Psoas muscle (tissue), 8 donors: ENCODE data around the gene RSAD1. TPM values are rescaled to one million over a fixed set of nuclear protein-coding genes. Genes with fewer than 3 reads are reported as not detected.

Source experiments
- ATAC-seq, 4 donors: fragments of 200-7000 bp; cut with Tn5 transposase; one replicate each; pipeline ENCODE4 v1.9.1; 2020; ENCODE audit warnings: moderate library complexity in 3 of 4, mild to moderate bottlenecking in 2 of 4
- DNase-seq, 2 donors: peaks; one replicate each; pipeline ENCODE4 v3.0.0-alpha.2; 2020
- H3K27ac ChIP-seq: fragments of 200-600 bp; one replicate; pipeline ENCODE4 v1.8.0; 2022
- H3K27me3 ChIP-seq, 3 donors: fragments of 200-600 bp in 1 of 3; one replicate each; pipeline versions ENCODE4 v1.6.1 to v1.8.0; 2013 to 2022; ENCODE audit warnings: low read length in 2 of 3, mild to moderate bottlenecking in 2 of 3, moderate library complexity in 1 of 3; ENCODE audit not compliant: insufficient read depth in 3 of 3
- H3K36me3 ChIP-seq, 2 donors: fragments of 200-600 bp in 1 of 2; one replicate each; pipeline versions ENCODE4 v1.6.1 to v1.8.0; 2013 to 2022; ENCODE audit warnings: low read depth in 1 of 2, mild to moderate bottlenecking in 1 of 2, moderate library complexity in 1 of 2; ENCODE audit not compliant: insufficient read depth in 1 of 2
- H3K4me1 ChIP-seq: fragments of 200-600 bp; one replicate; pipeline ENCODE4 v1.8.0; 2022
- H3K4me3 ChIP-seq: fragments of 200-600 bp; one replicate; pipeline ENCODE4 v1.8.0; 2022; ENCODE audit warnings: mild to moderate bottlenecking
- H3K9me3 ChIP-seq: fragments of 200-600 bp; one replicate; pipeline ENCODE4 v1.8.0; 2022
- WGBS, 3 donors: extraction: QIAGEN DNeasy Blood & Tissue Kit; methylation state at CpG; one replicate each; pipeline versions ENCODE4 v1.1.6 to v1.1.7; 2013; 5-methylcytosine and 5-hydroxymethylcytosine counted together
- intact Hi-C, 2 donors: fragments of 100-400 bp; cut with DNase I; formaldehyde crosslinking; loops; one replicate each; pipeline versions ENCODE4 v1.11.0 to v1.14.2; 2022
- polyA plus RNA-seq, 3 donors: library from polyadenylated mRNA; stranded (reverse); fragments of 200-250 nt; gene quantifications; one replicate each; pipeline ENCODE4 v1.2.3, GENCODE V29; 2013
- total RNA-seq, 4 donors: library from RNA; stranded (reverse); fragmentation: NEBNext Ultra II Directional in 2 of 4; extraction: Animal tissue kit (Norgen Biotek cat#: 25700) in 2 of 4; gene quantifications; one replicate each; pipeline versions ENCODE4 v1.2.1 to v1.2.4, GENCODE V29; 2021 to 2023
- TF ChIP-seq, protein P1 (sequence below): fragments of 200-600 bp; IDR thresholded peaks from one replicate; pipeline ENCODE4 v1.8.0; 2022; ENCODE audit warnings: antibody characterized with exemption
- donor health status: healthy with polysubstance abuse.
- donor health status: DM: no; HTN: no; CAD: no; lungs with moderate emphysema.
- donor health status: Bipolar disorder and iron deficiency.
- donor health status: healthy.
- donor health status: DM: yes; HTN: yes; CAD: no.
- donor health status: DM: no; HTN: no; CAD: no.
- donor health status: DM: no; HTN: no; CAD: no.
- donor health status: DM: yes; HTN: yes; CAD: no.

The RSAD1 gene
- total and polyA plus RNA-seq, 7 donors = 34.3 to 63.2 (median 52.4) TPM

DNA sequence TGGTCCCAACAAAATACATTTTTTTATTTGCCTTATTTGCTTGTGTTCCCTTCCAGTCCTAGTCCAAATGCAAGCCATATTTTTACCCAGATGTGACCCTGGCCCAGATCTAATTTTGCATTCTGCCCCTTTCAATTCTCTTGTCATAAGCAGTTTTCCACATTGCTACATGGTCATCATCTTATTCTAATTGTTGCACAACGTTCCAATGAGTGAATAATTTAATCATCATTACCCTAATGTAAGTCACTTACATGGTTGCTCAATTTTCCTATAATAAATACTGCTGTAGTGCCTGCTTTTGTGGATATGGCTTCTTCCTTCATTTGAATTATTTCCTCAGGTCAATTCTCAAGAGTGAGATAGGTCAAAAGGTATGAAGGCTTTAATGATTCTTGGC lies 12.8 kb downstream of the RSAD1 start:
- peaks cover 0 to 19% of the 10 kb centered on the region in 2 donors for H3K36me3 ChIP-seq
- ATAC-seq = no peak
- no peak overlapping the region for H3K27ac ChIP-seq
- no peaks in the 10 kb centered on the region for H3K4me1 ChIP-seq
- no peak overlapping the region for H3K4me3 ChIP-seq
- no peak for DNase-seq
- 43 to 55% (median 48%) methylated on average over 1 of the region's 1 CpG for WGBS, 3 donors
- TF ChIP-seq, protein P1, sequence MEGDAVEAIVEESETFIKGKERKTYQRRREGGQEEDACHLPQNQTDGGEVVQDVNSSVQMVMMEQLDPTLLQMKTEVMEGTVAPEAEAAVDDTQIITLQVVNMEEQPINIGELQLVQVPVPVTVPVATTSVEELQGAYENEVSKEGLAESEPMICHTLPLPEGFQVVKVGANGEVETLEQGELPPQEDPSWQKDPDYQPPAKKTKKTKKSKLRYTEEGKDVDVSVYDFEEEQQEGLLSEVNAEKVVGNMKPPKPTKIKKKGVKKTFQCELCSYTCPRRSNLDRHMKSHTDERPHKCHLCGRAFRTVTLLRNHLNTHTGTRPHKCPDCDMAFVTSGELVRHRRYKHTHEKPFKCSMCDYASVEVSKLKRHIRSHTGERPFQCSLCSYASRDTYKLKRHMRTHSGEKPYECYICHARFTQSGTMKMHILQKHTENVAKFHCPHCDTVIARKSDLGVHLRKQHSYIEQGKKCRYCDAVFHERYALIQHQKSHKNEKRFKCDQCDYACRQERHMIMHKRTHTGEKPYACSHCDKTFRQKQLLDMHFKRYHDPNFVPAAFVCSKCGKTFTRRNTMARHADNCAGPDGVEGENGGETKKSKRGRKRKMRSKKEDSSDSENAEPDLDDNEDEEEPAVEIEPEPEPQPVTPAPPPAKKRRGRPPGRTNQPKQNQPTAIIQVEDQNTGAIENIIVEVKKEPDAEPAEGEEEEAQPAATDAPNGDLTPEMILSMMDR = no peak
- intact Hi-C loops = no loop called here
- H3K27me3 ChIP-seq = no peaks in the 10 kb centered on the region
- no peaks in the 10 kb centered on the region for H3K9me3 ChIP-seq

DNA sequence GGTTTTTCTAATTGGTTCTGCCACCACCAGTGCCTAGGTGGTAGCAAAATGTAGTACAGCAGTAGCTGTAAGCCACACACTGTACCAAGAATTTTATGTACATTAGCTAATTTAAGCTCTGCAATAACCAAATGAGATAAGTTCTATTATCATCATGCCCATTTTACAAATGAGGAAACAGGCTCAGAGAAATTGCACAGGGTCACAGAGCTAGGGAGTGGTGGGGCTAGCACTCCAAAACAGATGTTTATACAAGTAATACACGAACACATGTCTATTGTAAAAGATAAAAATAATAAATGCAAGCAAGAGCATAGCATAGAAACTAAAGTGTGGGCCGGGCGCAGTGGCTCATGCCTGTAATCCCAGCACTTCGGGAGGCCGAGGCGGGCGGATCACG lies 13.6 kb downstream of the RSAD1 start:
- Histone ChIP-seq H3K4me1 (no peaks in the 10 kb centered on the region), H3K9me3 (no peaks in the 10 kb centered on the region), H3K36me3 (peaks cover 0 to 12% of the 10 kb centered on the region in 2 donors), H3K4me3 (no peak overlapping the region), H3K27ac (no peak overlapping the region), H3K27me3 (no peaks in the 10 kb centered on the region)
- TF ChIP-seq, protein P1 = no peak
- WGBS, 3 donors = 92 to 96% (median 94%) methylated on average over 7 to 8 of the region's 8 CpGs
- ATAC-seq (no peak), DNase-seq (no peak)
- intact Hi-C loops = no loop called here

DNA sequence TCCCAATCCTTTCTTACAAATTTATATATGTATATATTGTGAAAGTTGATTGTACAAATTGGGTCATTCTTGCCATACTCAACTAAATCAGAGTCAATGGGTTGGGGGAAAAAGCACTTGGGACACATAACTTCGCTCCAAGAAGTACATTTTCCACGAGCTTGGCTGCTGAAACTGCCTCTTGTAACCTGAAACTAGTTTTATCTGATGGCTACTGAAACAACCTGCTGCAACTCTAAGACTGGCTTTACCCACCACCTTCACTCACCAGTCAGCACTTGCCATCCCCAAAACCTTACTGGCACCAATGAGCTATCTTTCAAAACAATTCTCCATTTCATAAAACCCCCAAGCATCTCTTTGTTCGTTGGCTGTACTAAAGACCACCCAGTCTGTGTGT lies 15.1 kb downstream of the RSAD1 start:
- Histone ChIP-seq H3K27ac (no peak overlapping the region), H3K27me3 (no peaks in the 10 kb centered on the region), H3K4me3 (no peak overlapping the region), H3K9me3 (no peaks in the 10 kb centered on the region), H3K36me3 (no peaks in the 10 kb centered on the region), H3K4me1 (no peaks in the 10 kb centered on the region)
- TF ChIP-seq, protein P1 = no peak
- intact Hi-C loops = no loop called here
- 25 to 42% (median 37%) methylated on average over 3 of the region's 3 CpGs for WGBS, 3 donors
- ATAC-seq (no peak), DNase-seq (no peak)

DNA sequence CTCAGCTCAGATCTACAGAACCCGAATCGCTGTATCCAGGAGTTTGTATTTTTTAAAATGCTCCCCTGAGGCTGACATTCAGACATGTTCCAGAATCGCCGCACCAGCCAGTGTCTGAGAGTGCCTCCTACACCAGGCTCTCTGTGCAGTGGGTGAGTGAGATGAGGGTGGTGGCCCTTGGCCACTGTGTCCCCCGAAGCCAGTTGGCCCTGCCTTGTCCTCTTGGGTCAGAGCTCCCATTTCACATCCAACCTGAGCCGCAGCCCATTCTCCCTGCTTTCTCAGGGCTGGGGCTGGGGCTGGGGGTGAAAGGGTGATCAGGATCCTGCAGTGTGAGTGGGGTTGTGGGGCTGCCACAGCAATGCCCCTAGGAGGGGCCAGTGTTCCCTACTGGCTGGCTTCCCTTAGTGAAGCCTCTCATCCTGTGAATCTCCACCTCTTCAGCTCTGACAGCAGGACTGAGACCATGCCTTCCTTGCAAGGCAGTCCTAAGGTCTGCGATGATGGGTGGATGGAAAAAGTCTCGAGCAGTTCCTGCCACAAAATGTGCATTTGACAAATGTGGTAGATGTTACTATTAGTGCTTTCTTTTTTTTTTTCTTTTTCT lies 16.7 kb downstream of the RSAD1 start:
- Histone ChIP-seq H3K4me3 (no peak overlapping the region), H3K36me3 (no peaks in the 10 kb centered on the region), H3K9me3 (no peaks in the 10 kb centered on the region), H3K4me1 (no peaks in the 10 kb centered on the region), H3K27me3 (no peaks in the 10 kb centered on the region), H3K27ac (no peak overlapping the region)
- WGBS, 3 donors = 85 to 88% (median 86%) methylated on average over 8 of the region's 8 CpGs
- DNase-seq = peak in 1 of 2 donors; percentile 34
- ATAC-seq = no peak
- TF ChIP-seq, protein P1 = no peak
- intact Hi-C loops = no loop called here

DNA sequence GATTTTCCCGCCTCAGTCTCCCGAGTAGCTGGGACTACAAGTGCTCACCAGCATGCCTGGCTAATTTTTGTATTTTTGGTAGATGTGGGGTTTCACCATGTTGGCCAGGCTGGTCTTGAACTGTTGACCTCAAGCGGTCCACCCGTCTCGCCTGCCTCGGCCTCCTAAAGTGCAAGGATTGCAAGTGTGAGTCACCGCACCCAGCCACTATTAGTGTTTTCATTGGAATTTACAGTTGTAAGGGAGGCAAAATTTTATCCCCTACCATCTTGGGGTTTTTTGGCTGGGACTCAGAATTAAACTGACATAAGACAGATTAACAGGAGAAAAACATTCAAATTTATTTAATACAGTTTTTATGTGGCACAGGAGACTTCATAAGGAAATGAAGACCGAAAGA lies 17.3 kb downstream of the RSAD1 start:
- no peak overlapping the region for H3K27ac ChIP-seq
- no peaks in the 10 kb centered on the region for H3K9me3 ChIP-seq
- TF ChIP-seq, protein P1 = no peak
- WGBS, 3 donors = 93 to 99% (median 94%) methylated on average over 8 of the region's 8 CpGs
- DNase-seq = peak in 1 of 2 donors; percentile 0
- no peak overlapping the region for H3K4me3 ChIP-seq
- no peaks in the 10 kb centered on the region for H3K27me3 ChIP-seq
- no peaks in the 10 kb centered on the region for H3K36me3 ChIP-seq
- intact Hi-C loops = no loop called here
- no peak for ATAC-seq
- H3K4me1 ChIP-seq = no peaks in the 10 kb centered on the region
